Osteoblast (primary cell): ENCODE results near the gene MLIP. TPM values are rescaled to one million over a fixed set of nuclear protein-coding genes. Genes with fewer than 3 reads are reported as not detected.
A peak's percentile ranks its signal among the peaks of the same experiment; 100 is the strongest.

Source experiments
- DNase-seq: peaks from one replicate; pipeline ENCODE4 v3.0.0; 2011; ENCODE audit warnings: low spot score, mixed read lengths; ENCODE audit not compliant: insufficient read length; ENCODE audit errors: missing footprints
- H2AFZ ChIP-seq: 2 replicates; pipeline ENCODE4 v1.6.0; 2011; ENCODE audit warnings: mild to moderate bottlenecking, low read length
- H3K27ac ChIP-seq: 2 replicates; pipeline ENCODE4 v1.5.1; 2011; ENCODE audit warnings: mild to moderate bottlenecking, low read depth, low read length, moderate library complexity
- H3K27me3 ChIP-seq: 2 replicates; pipeline ENCODE4 v1.6.0; 2012; ENCODE audit warnings: mild to moderate bottlenecking, control low read depth, inconsistent platforms, low read length, moderate library complexity; ENCODE audit not compliant: insufficient read depth
- H3K36me3 ChIP-seq: 2 replicates; pipeline ENCODE4 v1.5.1; 2011; ENCODE audit warnings: mild to moderate bottlenecking, low read length, control low read depth, moderate library complexity; ENCODE audit not compliant: insufficient read depth
- H3K4me1 ChIP-seq: 2 replicates; pipeline ENCODE4 v1.5.1; 2011; ENCODE audit warnings: mild to moderate bottlenecking, low read length, control low read depth, moderate library complexity; ENCODE audit not compliant: insufficient read depth
- H3K4me2 ChIP-seq: 2 replicates; pipeline ENCODE4 v1.6.0; 2011; ENCODE audit warnings: mild to moderate bottlenecking, low read length; ENCODE audit not compliant: insufficient read depth
- H3K4me3 ChIP-seq: fragments of 200-600 bp; sonication (generic); 3 replicates; pipeline ENCODE4 v1.5.1; 2012; ENCODE audit warnings: mild to moderate bottlenecking, low read length, inconsistent platforms; ENCODE audit not compliant: insufficient read depth
- H3K79me2 ChIP-seq: 2 replicates; pipeline ENCODE4 v1.6.0; 2012; ENCODE audit warnings: mild to moderate bottlenecking, low read length, control low read depth, inconsistent platforms; ENCODE audit not compliant: insufficient read depth
- H3K9me3 ChIP-seq: 2 replicates; pipeline ENCODE4 v1.5.1; 2011; ENCODE audit warnings: low read depth, low read length, control low read depth
- H4K20me1 ChIP-seq: 2 replicates; pipeline ENCODE4 v1.6.0; 2012; ENCODE audit warnings: mild to moderate bottlenecking, low read length, control low read depth; ENCODE audit not compliant: insufficient read depth
- CTCF ChIP-seq: IDR thresholded peaks from 2 replicates; pipeline ENCODE4 v1.5.1; 2011; ENCODE audit warnings: mild to moderate bottlenecking, low read depth, low read length, moderate library complexity; ENCODE audit errors: extremely low read depth
- total RNA-seq: library from RNA; depleted of rRNA; stranded (reverse); fragments of >200 nt; gene quantifications from 2 replicates; pipeline ENCODE4 v1.2.3, GENCODE V29; 2012

The MLIP gene
- total RNA-seq, 1 donor, result 0.36 TPM

GRCh38 chr6:54185885-54186284, 74.6 kb downstream of the MLIP start:
- TF ChIP-seq CTCF, result no peak
- no peaks in the 10 kb centered on the region for H3K79me2 ChIP-seq
- H2AFZ ChIP-seq, result no peak overlapping the region

GRCh38 chr6:54188846-54189245, 77.6 kb downstream of the MLIP start:
- Histone ChIP-seq H3K79me2 (no peaks in the 10 kb centered on the region), H3K4me1 (peaks cover 9% of the 10 kb centered on the region), H4K20me1 (no peaks in the 10 kb centered on the region), H3K4me2 (no peak overlapping the region), H3K4me3 (no peak overlapping the region), H3K27me3 (no peaks in the 10 kb centered on the region), H2AFZ (peak overlapping the region; percentile 60), H3K36me3 (no peaks in the 10 kb centered on the region), H3K27ac (no peak overlapping the region), H3K9me3 (no peaks in the 10 kb centered on the region)
- no peak for TF ChIP-seq CTCF
- no peak for DNase-seq

More at GRCh38 chr6:54185885-54186284, 74.6 kb downstream of the MLIP start:
- H3K4me1 ChIP-seq, result no peaks in the 10 kb centered on the region
- no peak overlapping the region for H3K4me3 ChIP-seq
- no peak for DNase-seq
- H4K20me1 ChIP-seq, result no peaks in the 10 kb centered on the region
- no peaks in the 10 kb centered on the region for H3K9me3 ChIP-seq
- no peak overlapping the region for H3K27ac ChIP-seq
- no peaks in the 10 kb centered on the region for H3K27me3 ChIP-seq
- H3K36me3 ChIP-seq, result no peaks in the 10 kb centered on the region
- no peak overlapping the region for H3K4me2 ChIP-seq

GRCh38 chr6:54191461-54191860, 80.2 kb downstream of the MLIP start:
- Histone ChIP-seq H4K20me1 (no peaks in the 10 kb centered on the region), H3K4me1 (peaks cover 11% of the 10 kb centered on the region), H3K4me3 (no peak overlapping the region), H3K9me3 (no peaks in the 10 kb centered on the region), H3K27ac (no peak overlapping the region), H3K79me2 (no peaks in the 10 kb centered on the region), H3K36me3 (no peaks in the 10 kb centered on the region), H3K27me3 (no peaks in the 10 kb centered on the region), H3K4me2 (no peak overlapping the region), H2AFZ (peak overlapping the region; percentile 6)
- TF ChIP-seq CTCF, result no peak
- peak; percentile 38 for DNase-seq

GRCh38 chr6:54192993-54193392, 81.8 kb downstream of the MLIP start:
- TF ChIP-seq CTCF, result no peak
- DNase-seq, result peak; percentile 62

More at GRCh38 chr6:54192993-54193392, 81.8 kb downstream of the MLIP start:
- Histone ChIP-seq H3K79me2 (no peaks in the 10 kb centered on the region), H2AFZ (peak overlapping the region; percentile 74), H3K4me3 (no peak overlapping the region), H3K4me2 (peak overlapping the region; percentile 46), H3K27ac (peak overlapping the region; percentile 32), H3K9me3 (no peaks in the 10 kb centered on the region), H3K36me3 (no peaks in the 10 kb centered on the region), H3K4me1 (peaks cover 11% of the 10 kb centered on the region), H4K20me1 (no peaks in the 10 kb centered on the region), H3K27me3 (no peaks in the 10 kb centered on the region)
